T follicular helper cell (primary cell): ENCODE results near the gene ARHGAP26.

ENCODE experiments used
- DNase-seq: peaks from one replicate; pipeline ENCODE4 v3.0.0-alpha.2; 2020; ENCODE audit warnings: low read depth

Gene ARHGAP26

DNA sequence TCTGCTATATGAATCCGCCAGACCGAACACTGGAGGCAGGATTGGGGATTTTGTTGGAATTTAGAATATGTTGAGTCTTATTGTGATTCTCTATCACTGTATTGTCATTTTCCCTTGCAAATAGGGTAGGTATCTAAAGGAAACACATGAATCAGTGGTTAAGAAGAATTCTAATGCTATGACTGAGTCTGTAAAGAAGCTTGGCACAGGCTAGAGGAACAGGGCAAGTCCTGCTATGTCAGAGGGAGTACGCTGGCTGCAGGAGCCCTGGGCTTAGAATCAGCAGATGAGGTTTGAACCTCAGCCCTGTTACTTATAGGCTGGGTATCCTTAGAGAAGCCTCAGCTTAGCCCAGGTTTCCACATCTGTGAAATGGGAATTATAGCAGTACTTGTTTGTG lies 435.2 kb downstream of the ARHGAP26 start:
- DNase-seq = no peak

DNA sequence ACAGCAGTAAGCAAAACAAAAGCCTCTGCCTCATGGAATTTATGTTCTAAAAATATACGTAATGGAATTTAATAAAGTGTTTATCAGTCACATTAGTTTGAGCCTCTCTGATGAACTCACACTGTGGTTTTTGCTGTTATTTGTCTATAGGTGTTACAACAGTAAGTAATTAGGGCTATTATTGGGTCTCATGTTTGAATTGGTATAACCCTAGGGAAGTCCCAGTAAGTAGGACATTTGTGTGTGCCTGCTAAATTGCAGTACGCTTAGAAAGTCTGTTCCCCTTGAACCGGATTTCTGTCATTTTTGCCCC lies 435.7 kb downstream of the ARHGAP26 start:
- no peak for DNase-seq

DNA sequence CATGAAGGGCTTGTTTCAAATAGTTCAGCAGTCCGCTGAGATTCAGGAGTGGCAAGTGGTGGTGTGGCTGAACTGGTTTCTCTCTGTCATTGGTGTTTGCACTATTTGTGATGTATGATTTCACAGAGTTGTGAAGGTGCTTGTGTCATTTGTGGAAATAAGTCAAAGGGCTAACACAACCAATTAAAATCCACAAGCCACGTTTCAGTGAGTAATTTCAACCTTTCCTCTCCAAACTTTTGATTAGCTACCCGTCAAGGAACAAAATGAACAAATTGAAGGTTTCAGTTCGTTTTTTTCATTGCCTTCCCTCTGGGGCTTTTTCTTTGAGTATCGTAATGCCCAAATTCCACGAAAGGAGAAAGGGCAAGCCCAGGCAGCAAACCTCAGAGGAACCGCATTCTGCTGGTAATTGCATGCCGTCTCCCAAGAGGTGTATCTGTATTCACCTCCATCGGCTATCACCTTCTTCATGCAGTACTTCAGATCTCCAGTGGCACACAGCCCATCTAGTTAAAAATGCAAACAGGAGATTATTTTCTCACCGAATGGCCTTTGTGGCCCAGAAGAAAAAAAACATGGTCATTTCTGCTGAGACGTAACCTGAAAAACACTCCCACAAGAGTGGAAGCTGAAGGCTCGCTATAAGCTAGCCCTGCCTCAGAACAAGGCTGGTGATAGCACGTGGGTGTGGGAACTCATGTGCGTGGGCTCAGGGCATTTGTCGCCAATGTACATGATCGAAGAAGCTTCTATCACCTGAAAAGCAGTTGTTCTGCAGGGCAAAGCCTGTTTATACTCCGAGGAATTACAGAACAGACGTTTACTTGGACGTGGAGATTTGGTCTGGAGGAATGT lies 436.2 kb downstream of the ARHGAP26 start:
- DNase-seq = no peak

DNA sequence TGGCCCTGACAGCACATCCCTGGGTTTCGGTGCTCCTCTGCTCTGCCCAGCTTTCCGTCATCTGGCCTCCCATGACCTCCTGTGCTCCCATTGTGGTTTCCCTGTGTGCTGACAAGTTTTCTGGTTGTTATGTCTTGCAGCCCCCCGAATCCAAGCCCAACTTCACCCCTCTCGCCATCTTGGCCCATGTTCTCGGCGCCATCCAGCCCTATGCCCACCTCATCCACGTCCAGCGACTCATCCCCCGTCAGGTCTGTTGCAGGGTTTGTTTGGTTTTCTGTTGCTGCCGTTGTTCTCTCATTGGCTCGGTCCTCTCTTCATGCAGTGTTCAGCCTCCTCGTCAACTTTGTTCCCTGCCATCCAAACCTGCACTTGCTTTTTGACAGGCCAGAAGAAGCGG lies 436.9 kb downstream of the ARHGAP26 start:
- no peak for DNase-seq

DNA sequence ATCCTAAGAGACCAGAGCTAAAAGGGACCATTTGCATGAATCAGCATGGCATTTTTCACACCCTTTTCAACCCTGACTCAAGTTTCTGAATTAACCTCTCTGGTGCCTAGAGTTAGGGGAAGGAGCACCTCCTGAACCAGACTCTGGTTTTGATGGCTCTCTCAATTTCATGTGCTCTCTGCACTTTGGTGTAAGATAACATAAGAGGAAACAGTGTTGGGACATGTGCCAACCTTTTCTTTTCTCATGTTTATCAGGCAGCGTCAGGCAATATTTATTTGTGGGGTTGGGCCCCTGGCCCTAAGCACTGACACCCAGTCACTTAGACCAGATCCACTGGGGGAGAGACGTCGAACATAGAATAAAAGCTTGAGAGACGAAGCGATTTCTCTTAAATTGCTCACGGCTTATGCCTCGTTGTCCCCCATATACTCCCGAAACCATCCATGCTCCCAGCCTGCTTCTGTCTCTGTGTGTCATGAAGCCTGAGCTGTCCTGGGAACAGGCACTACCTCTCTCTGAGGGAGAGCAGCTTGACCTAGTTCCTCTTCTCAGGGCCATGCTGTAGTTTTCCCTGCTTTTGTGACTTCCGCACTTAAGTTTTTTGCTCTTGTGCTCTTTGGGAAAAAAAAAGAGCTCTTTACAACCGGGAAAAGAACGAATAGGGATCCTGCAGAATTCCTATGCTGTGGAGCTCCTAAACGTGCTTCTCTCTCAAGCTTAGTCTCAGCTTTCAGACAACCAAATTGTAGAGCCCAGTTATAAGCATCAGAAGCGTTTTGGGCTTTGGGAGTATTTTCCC lies 437.6 kb downstream of the ARHGAP26 start:
- no peak for DNase-seq

DNA sequence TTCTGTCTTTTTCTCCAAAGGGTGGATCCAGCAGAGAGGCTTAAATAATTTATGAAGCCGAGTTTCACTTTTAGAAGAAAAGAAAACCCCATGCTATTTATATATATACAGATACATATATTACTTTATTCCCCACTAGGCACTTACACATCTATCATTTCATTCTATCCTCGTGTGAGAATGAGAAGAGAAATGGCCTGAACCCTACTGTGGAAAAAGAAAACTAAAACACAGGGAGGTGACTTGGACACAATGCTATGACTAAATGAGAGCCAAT lies 438.1 kb downstream of the ARHGAP26 start:
- DNase-seq = no peak

DNA sequence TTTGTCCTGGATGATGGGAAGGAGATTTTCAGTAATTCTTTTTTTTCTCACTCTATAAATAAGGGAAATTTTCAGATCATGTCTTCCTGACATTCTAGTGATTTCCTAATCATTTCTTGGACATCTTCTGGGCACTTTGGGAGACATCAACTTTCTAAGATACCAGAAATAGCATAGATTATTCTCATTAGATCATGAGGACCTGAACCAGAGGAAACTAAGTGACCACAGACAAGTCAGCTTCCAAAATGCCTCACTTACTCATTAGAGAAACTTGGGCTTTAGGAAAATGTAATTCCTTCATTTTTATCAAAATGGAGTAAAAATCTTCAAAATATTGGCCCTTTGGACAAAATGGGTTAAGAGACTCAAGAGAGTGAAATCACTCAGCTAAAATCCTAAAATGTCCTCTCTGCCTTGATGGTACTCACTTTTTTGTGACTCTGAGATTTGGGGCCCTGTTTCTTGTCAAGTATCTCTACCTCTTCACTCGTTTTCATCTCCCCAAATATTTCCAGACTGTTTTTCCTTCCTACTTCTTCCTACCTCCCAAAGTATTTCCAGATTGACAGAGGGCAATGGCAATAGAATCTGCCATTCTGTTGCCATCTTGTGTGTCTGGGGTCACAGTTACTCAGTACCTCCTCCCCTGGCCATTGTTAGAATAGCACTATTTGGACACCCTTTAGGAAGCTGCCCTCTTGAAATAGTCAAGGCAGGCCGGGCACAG lies 438.8 kb downstream of the ARHGAP26 start:
- no peak for DNase-seq

DNA sequence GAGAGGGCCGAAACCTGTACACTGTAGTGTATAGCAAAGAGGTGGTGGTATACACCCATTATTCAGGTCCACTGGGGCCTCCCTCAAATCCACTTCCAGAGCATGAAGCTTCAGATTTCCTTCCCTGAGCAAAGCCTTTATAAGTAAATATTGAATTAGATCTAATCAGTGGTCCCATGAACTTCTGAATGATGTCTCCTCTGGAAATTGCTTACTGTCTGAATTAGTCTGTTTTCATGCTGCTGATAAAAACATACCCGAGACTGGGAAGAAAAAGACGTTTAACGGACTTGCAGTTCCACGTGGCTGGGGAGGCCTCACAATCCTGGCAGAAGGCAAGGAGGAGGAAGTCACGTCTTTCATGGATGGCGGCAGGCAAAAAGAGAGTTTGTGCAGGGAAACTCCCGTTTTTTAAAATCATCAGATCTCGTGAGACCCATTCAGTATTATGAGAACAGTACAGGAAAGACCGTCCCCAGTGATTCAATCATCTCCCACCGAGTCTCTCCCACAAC lies 439.8 kb downstream of the ARHGAP26 start:
- no peak for DNase-seq

DNA sequence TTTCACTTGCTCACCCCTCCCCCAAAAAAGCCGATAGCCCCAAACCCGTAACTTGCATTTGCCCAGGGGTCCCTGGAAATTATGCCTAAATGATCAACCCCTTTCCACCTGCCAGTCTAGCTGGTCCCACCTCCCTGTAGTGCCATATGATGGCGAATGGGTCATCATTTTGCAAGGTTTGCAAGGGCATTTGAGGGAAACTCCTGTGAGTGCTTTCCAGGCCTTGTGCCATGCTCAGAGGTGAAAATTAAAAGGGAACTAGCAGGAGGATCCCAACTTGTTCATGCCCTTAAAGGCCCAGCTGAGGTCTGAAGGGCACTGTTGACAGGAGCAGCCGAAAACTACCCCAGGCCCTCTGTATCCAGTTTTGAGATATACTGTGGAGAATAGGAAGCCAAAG lies 440.4 kb downstream of the ARHGAP26 start:
- DNase-seq = no peak

DNA sequence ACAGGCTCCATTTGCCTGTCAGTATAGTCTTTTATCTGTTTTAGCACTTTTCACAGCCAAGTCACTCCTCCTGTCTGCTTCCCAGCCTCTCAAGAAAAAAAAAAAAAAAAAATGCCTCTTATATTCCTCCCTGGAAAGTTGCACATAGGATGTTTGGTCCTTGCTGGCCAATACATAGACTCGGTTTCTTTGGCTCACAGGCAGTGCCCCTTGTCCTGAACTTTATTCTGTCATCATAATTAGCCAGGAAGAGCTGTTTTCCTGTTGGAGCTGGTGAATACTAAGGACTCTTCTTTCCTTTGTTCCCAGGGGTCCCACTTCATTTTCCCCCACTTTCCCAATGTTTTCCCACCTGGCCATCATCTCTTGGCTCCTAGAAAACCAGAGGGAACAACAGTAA lies 442.1 kb downstream of the ARHGAP26 start:
- no peak for DNase-seq

DNA sequence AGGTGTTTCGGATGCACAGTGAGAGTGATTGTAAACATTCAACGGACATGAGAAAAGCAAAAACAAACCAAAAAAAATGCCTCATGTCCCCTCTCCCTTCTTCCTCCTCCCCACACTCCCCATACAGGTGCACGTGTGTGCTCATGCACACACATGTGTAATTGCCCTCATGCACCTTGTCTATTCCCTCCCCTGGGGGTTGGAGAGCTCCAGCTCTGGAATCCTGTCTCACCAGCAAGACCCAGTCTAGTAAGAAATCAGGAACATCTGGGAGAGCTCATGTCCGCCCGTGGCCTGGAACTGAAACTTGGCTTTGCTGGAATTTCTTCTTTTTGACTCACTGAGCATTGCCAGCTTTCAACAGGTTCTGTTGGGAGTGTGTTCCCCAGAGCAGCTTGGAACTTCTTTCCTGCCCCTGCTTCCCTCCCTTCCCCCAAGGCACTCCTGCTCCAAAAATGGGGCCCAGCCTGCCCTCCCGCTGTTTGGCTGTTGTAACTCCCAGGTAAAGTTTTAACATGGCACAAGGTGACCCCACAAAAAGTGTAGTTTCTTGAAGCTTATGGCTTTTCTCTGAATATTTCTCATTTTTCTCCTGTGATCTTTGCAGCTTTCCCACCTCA lies 443.2 kb downstream of the ARHGAP26 start:
- no peak for DNase-seq

DNA sequence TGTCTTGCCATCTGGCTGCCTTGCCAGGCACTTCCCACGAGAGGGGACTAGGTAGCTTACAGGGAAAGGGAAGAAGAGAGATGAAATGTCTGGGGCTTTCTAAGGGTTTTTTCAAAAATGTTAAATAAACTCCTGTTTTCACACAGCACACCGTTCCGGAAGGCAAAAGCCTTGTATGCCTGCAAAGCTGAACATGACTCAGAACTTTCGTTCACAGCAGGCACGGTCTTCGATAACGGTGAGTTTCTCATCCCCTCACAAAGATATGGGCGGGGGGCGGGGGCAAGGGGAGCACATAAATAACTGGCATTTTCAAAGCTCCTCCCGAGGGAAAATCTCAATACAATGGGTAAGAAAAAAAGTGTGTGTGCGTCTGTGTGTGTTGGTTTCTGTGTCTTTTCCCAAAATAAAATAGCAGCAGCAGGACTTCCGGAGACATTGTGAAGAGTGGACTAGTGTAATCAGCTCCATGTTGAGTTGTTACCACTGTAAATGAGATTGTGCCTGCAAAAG lies 443.7 kb downstream of the ARHGAP26 start:
- DNase-seq = no peak

DNA sequence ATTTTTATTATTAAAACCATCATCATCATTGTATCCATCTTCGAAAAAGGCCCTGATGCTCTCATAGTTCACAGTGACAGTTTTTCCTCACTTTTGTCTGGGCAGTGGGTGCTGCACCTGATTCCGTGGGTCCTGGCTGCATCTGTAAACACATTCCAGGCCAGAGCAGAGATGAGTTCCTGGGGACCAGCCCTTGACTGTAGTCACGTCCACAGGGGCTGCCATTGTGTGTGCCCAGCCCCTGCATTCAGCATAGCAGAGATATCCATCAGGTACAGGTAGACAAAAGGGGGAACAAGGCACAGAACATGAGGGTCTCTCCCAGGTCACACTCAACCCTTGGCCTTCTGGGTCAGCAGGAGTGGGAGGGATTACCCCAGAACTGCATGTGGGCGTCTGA lies 444.3 kb downstream of the ARHGAP26 start:
- DNase-seq = no peak

DNA sequence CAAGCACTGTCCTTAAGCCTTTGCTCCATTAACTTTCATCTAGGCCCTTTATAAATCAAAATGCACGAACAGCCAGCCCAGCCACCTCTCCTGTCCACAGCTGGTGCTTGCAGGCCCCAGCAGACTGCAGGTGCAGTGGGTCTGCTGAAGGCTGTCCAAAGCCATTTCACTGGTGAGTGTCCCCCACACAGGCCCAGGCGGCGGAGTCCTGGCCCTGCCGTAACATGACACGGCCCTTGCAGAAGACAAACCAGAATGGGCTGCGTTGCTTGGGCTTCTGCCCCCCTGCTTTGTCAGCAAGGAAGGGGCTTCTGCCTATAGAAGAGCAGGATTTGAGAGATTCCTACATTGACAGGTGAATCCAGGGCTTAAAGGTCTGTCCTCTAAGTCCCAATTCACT lies 444.7 kb downstream of the ARHGAP26 start:
- no peak for DNase-seq

DNA sequence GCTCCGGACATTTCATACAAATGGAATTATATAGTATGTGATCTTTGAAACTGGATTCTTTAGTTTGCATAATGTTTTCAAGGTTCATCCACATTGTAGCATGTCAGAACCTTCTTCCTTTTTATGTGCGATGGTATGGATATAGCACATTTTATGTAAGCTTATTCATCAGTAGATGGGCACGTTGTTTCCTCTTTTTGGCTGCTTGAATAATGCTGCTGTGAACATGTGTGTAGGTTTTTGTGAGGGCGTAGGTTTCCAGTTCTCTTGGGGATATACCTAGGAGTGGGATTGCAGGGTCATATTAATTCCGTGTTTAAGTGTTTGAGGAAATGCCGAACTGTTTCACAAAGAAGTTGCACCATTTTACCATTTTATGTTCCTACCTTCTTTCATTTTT lies 445.5 kb downstream of the ARHGAP26 start:
- DNase-seq = no peak

DNA sequence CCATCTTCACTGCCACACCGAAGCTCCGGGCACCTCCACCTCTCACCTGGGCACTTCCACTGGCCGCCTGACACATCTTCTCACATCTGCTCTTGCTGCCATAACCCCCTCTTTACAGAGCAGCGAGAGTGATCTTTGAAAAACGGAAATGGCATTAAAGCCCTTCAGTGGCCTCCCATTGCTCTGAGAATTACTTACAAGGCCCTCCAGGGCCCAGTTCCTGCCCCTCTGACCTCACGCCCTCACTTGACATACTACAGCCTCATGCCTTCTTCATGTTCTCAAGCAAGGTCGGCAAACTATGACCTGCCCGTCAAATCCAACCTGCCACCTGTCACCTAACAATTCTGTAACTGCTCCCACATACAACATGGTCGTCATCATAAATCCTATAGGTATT lies 446.0 kb downstream of the ARHGAP26 start:
- no peak for DNase-seq

DNA sequence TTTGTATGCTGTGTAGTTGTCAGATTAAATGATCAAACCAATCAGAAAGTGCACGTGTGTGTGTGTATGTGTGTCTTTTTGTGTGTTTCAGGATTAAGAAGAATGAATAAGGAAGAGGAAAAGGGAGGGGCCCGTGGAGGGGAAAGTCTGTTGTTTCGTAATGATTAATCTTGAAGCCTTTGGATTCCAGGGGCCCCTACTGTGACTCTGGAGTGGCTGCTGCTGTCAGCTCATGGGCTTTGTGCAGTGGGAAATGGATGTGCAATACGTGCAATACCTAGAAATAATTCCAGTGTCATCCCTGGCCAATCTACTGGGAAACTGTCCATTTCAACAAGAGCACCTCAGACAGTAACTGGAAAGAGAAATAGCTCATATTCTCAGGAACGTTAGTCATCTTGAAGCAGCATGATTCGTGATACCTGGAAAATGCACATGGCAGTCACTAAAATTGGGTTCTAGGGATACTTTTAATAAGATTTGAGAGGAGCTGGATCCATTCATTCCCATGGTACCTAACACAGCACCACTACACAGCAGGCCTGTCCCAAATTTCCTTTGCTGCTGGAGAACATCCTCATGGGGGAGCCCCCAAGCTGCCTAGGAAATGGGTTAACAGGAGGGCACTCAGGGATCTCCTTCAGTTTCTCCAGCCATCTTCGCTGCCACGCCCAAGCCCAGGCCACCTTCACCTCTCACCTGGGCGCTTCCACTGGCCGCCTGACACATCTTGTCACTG lies 447.1 kb downstream of the ARHGAP26 start:
- DNase-seq = no peak

DNA sequence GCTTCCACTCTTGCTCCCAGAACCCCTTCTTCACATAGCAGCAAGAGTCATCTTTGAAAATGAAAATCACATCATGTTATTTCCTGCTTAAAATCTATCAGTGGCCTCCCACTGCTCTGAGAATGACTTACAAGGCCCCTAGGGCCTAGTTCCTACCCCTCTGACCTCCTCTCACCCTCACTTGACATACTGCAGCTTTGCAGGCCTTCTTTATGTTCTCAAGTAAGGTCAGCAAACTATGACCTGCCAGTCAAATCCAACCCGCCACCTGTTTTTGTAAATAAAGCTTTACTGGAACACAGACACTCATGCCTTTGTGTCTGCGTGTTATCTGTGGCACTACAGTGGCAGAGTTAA lies 447.6 kb downstream of the ARHGAP26 start:
- no peak for DNase-seq

DNA sequence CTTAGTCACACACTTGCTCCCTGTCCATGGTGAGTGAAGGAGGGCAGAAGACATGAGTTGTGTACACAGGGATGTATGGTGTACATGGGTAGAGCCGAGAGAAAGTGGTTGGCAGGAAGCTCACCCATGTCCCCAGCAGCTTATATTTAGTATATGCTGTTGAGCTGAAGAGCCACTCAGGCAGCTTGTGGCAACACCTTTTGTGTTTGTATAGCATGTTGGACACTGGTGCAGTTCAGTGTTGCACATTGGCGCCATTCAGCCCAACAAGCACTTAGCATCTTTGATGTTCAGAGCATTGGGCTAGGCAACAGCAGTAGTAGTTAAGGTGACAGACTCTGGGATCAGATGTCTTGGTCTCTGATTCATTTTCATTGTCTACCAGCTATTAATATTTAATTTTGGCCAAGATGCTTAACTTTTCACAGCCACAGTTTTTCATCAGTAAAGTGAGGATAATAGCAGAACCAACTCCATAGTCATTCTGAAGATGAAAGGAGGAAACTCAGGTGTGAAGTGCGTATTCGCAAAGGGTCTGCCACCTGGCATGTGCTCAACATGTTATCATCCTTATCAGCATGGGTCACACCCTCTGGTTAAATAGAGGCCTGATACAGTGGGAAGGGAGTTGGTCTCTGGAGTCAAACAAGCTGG lies 448.5 kb downstream of the ARHGAP26 start:
- DNase-seq = no peak

DNA sequence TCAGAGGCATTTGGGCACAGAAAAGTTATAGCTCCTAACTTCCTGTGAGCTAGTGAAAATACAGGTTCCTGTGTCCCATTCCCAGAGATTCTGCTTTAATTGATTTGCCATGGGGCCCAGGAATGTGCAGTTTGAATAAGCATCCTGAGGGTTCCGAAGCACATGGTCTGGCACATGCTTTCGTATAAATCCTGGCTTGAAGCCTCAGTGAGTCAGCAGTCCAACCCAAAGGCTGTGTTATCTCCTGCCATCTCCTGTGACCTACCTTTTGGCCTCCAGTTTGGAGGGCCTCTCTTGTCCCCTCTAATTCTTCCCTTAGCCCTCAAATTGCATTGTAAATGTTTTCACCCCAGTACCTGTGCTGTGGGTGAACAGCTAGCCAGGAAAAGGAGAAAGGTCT lies 449.5 kb downstream of the ARHGAP26 start:
- DNase-seq = no peak

DNA sequence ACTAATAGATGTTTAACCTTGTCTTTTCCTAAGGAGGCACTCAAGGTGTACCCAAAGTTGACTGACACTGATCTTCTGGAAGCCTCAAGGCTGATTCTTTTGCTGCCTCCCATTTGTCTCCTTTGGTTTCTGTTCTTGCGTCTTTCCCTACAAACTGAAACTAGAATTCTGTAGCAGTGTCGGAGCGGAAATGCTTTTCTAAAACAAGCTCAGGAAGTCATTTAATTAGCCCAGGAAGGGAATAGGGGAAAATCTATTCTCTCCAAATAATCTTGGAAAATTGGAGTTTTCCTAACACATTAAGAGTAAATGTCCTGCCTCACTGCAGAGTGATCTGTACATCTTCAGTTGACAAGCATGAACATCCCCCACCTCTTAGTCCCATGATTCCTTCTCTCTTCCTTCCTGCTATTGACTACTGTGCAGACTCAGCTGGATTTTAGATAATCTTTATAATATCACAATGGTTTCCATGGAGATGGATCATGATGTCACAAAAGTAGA lies 450.6 kb downstream of the ARHGAP26 start:
- no peak for DNase-seq
